Testis (tissue), 2 donors: ENCODE measurements around the gene MYBPC2.

ENCODE experiments used
- CTCF ChIP-seq, 3 experiments: fragments of 450-650 bp in 2 of 3; fragments of 200-600 bp in 1 of 3; sonication (generic) in 1 of 3; IDR thresholded peaks; one replicate each; pipeline ENCODE4 v1.5.1; 2016 to 2019; ENCODE audit warnings: antibody characterized with exemption in 3 of 3, mild to moderate bottlenecking in 2 of 3, moderate library complexity in 1 of 3
- POLR2A ChIP-seq: fragments of 450-650 bp; IDR thresholded peaks from one replicate; pipeline ENCODE4 v1.6.1; 2017; ENCODE audit warnings: antibody characterized with exemption, mild to moderate bottlenecking, moderate library complexity

GRCh38 chr19:50409347-50409746, 23.3 kb upstream of the MYBPC2 start:
- TF ChIP-seq CTCF (IDR thresholded peaks at IDR 0.05) (no peak), POLR2A (no peak)
